Lower leg skin (tissue), 4 donors: ENCODE results near the gene TRPM8. TPM values are rescaled to one million over a fixed set of nuclear protein-coding genes. Genes with fewer than 3 reads are reported as not detected.

Experiments
- DNase-seq, 2 donors: peaks; one replicate each; pipeline ENCODE4 v3.0.0-alpha.2; 2019; ENCODE audit warnings: low spot score in 2 of 2
- H3K4me3 ChIP-seq: fragments of 200-600 bp; sonication (generic); 2 replicates; pipeline ENCODE4 v1.5.1; 2017; ENCODE audit warnings: mild to moderate bottlenecking, low read depth; ENCODE audit not compliant: poor library complexity, severe bottlenecking
- CTCF ChIP-seq, 3 donors: fragments of 450-650 bp; IDR thresholded peaks; one replicate each; pipeline ENCODE4 v1.5.1; 2016; ENCODE audit warnings: antibody characterized with exemption in 3 of 3, mild to moderate bottlenecking in 3 of 3, moderate library complexity in 2 of 3
- POLR2A ChIP-seq, 2 donors: fragments of 450-650 bp; IDR thresholded peaks; one replicate each; pipeline ENCODE4 v1.6.1; 2016 to 2017; ENCODE audit warnings: antibody characterized with exemption in 2 of 2, mild to moderate bottlenecking in 1 of 2, moderate library complexity in 1 of 2
- WGBS, 2 donors: methylation state at CpG; one replicate each; pipeline ENCODE4 v1.1.5; 2018; 5-methylcytosine and 5-hydroxymethylcytosine counted together
- intact Hi-C: fragments of 100-400 bp; cut with DNase I; formaldehyde crosslinking; loops from one replicate; pipeline ENCODE4 v1.15.0; 2023; ENCODE audit warnings: low total_unique reads
- total RNA-seq, 4 donors: library from RNA; depleted of rRNA; stranded (reverse); fragments of >200 nt; gene quantifications; one replicate each; pipeline ENCODE4 v1.1.0, GENCODE V29; 2016

Gene TRPM8
- total RNA-seq, 4 donors from 2014 or later = 0.46 TPM; not detected in 2

DNA sequence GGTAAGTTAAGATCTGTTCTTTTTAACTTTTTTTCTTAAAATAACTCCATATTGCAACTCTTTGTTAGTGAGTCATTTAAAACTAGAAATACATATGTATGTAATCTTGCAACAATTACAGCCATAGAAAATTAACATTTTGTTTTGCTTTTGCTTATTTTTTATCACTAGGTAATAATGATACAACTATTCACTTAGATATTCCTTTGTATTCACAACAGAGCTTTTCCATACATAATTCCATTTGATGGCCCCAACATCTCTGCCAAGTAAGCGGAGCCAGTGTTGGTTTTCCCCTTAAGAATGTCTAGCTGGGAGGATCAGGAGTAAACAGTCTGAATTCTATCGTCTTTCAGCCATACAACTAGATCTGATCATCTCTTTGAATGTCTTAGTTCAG is 149.4 kb downstream of the TRPM8 start:
- no peak for TF ChIP-seq CTCF (IDR thresholded peaks at IDR 0.05)
- TF ChIP-seq POLR2A (IDR thresholded peaks at IDR 0.05) = no peak
- no peak overlapping the region for H3K4me3 ChIP-seq
- intact Hi-C loops = no loop called here
- 73 to 76% methylated on average over 2 of the region's 2 CpGs for WGBS, 2 donors
- DNase-seq = no peak

Other genes starting within 250 kb of the TRPM8 start
- not detected for gene UGT1A9, start 245.5 kb upstream of the TRPM8 start, total RNA-seq
- 1 to 10 TPM in 2 of 4 donors, under 1 TPM in 2; 0.21 to 6.9 (median 1.6) TPM for gene UGT1A7, start 235.5 kb upstream of the TRPM8 start, total RNA-seq
- gene UGT1A6, start 224.5 kb upstream of the TRPM8 start, total RNA-seq = 10 to 100 TPM; 11.5 to 35.6 (median 14.4) TPM
- 1 to 10 TPM in 1 of 4 donors, under 1 TPM in 2, not detected in 1; 0.32 to 1.7 (median 0.80) TPM for gene UGT1A5, start 204.5 kb upstream of the TRPM8 start, total RNA-seq
- 1 to 10 TPM; 1.0 to 2.9 (median 2.4) TPM for gene UGT1A4, start 198.6 kb upstream of the TRPM8 start, total RNA-seq
- 1 to 10 TPM in 1 of 4 donors, under 1 TPM in 2, not detected in 1; 0.30 to 1.1 (median 0.54) TPM for gene UGT1A3, start 188.3 kb upstream of the TRPM8 start, total RNA-seq
- under 1 TPM; 0.21 to 0.80 (median 0.36) TPM for gene UGT1A1, start 157.1 kb upstream of the TRPM8 start, total RNA-seq
- gene MROH2A, start 139.0 kb upstream of the TRPM8 start, total RNA-seq = under 1 TPM in 2 of 4 donors, not detected in 2; 0.26 to 0.61 TPM
- gene HJURP, start 62.8 kb upstream of the TRPM8 start, total RNA-seq = 1 to 10 TPM; 1.2 to 4.4 (median 3.5) TPM
- not detected for gene SPP2, start 133.3 kb downstream of the TRPM8 start, total RNA-seq